ENCODE data around the gene ELN.

DNA sequence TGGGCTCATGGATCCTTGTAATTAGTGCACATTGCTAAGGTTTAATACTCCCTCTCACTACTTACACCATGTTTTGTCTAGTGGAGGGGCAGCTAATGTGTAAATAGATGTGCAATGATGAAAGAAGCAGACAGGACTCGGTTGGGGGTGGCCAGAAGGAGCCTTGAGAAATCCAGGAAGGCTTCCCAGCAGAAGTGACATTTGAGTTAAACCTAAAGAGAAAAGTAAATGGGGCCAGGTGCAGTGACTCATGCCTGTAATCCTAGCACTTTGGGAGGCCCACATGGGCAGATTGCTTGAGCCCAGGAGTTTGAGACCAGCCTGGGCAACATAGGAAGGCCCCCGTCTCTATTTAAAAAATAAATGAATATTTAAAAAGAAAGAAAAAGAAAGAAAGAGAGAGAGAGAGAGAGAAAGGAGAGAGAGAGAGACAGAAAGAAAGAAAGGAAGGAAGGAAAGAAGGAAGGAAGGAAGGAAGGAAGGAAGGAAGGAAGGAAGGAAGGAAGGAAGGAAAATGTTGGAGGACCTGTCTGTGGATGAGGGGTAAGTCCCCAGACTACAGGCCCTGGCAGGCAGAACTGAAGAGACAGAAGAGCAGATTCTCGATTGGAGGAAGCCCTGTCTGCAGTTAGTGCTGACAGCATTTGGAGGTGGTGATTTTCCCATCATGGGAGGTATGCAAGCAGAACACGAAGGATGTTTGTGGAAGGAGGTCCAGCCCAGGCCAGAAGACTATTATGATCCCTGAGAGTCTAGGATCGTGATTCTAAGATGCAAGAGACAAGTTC is 3.6 kb downstream of the ELN start:
- TF ChIP-seq SMC3 (IDR thresholded peaks at IDR 0.05; ENCODE audit: low read depth, low read length) (no peak), POLR2A (IDR thresholded peaks at IDR 0.05; ENCODE audit: low read depth, low read length) (no peak), BHLHE40 (IDR thresholded peaks at IDR 0.05; ENCODE audit: low read depth, low read length) (no peak), FOS (IDR thresholded peaks at IDR 0.05; ENCODE audit: low read depth, low read length) (no peak), RFX5 (IDR thresholded peaks at IDR 0.05; ENCODE audit: low read depth, low read length) (no peak), RAD21 (IDR thresholded peaks at IDR 0.05; ENCODE audit: low read length) (no peak), CHD1 (IDR thresholded peaks at IDR 0.05; ENCODE audit: low read depth, low read length) (no peak), MXI1 (IDR thresholded peaks at IDR 0.05; ENCODE audit: borderline replicate concordance, low read depth, low read length) (no peak), CEBPB (IDR thresholded peaks at IDR 0.05; ENCODE audit: low read depth, low read length) (no peak), MAFK (IDR thresholded peaks at IDR 0.05; ENCODE audit: low read depth, low read length) (no peak), MAZ (IDR thresholded peaks at IDR 0.05; ENCODE audit: borderline replicate concordance, low read depth, low read length) (no peak), RCOR1 (IDR thresholded peaks at IDR 0.05; ENCODE audit: insufficient replicate concordance, low read length) (no peak)
- TF ChIP-seq, protein P1, sequence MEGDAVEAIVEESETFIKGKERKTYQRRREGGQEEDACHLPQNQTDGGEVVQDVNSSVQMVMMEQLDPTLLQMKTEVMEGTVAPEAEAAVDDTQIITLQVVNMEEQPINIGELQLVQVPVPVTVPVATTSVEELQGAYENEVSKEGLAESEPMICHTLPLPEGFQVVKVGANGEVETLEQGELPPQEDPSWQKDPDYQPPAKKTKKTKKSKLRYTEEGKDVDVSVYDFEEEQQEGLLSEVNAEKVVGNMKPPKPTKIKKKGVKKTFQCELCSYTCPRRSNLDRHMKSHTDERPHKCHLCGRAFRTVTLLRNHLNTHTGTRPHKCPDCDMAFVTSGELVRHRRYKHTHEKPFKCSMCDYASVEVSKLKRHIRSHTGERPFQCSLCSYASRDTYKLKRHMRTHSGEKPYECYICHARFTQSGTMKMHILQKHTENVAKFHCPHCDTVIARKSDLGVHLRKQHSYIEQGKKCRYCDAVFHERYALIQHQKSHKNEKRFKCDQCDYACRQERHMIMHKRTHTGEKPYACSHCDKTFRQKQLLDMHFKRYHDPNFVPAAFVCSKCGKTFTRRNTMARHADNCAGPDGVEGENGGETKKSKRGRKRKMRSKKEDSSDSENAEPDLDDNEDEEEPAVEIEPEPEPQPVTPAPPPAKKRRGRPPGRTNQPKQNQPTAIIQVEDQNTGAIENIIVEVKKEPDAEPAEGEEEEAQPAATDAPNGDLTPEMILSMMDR (conservative IDR thresholded peaks at IDR 0.05; ENCODE audit: low read depth, low read length), result no peak
- TF ChIP-seq, protein P2, sequence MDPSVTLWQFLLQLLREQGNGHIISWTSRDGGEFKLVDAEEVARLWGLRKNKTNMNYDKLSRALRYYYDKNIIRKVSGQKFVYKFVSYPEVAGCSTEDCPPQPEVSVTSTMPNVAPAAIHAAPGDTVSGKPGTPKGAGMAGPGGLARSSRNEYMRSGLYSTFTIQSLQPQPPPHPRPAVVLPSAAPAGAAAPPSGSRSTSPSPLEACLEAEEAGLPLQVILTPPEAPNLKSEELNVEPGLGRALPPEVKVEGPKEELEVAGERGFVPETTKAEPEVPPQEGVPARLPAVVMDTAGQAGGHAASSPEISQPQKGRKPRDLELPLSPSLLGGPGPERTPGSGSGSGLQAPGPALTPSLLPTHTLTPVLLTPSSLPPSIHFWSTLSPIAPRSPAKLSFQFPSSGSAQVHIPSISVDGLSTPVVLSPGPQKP (IDR thresholded peaks at IDR 0.05; ENCODE audit: borderline replicate concordance, low read depth, low read length), result no peak

All from IMR-90 (cell line).